HG02884 (cell line): Measurements from ENCODE around the gene PLCL2.
"Not testable (repeated sequence)": the region's sequence is repeated elsewhere in the genome, so short reads cannot be mapped to it uniquely, and the experiment has no call there.

Experiments used
- ATAC-seq: cut with Tn5 transposase; IDR thresholded peaks from one replicate; pipeline ENCODE4 v1.9.1; 2021; ENCODE audit warnings: mild to moderate bottlenecking, moderate library complexity; ENCODE audit not compliant: unreplicated experiment

Gene PLCL2

GRCh38 chr3:17106801-17107200 is 222.0 kb downstream of the PLCL2 start:
- ATAC-seq, result not testable (repeated sequence)

- peak; percentile 71 for ATAC-seq
Observed at GRCh38 chr3:17110660-17111396, 226.1 kb downstream of the PLCL2 start.

- ATAC-seq, result no peak
Observed at GRCh38 chr3:17111586-17111985, 226.8 kb downstream of the PLCL2 start.

- no peak for ATAC-seq
Observed at GRCh38 chr3:17115186-17115585, 230.4 kb downstream of the PLCL2 start.

- ATAC-seq, result no peak
Observed at GRCh38 chr3:17116007-17116600, 231.3 kb downstream of the PLCL2 start.

GRCh38 chr3:17118771-17119170 is 234.0 kb downstream of the PLCL2 start:
- ATAC-seq, result no peak

GRCh38 chr3:17119201-17120072 is 234.7 kb downstream of the PLCL2 start:
- no peak for ATAC-seq

GRCh38 chr3:17120115-17120514 is 235.4 kb downstream of the PLCL2 start:
- no peak for ATAC-seq

GRCh38 chr3:17121336-17121735 is 236.6 kb downstream of the PLCL2 start:
- ATAC-seq, result no peak

GRCh38 chr3:17122758-17123157 is 238.0 kb downstream of the PLCL2 start:
- ATAC-seq, result no peak

- ATAC-seq, result no peak
Observed at GRCh38 chr3:17125738-17126442, 241.1 kb downstream of the PLCL2 start.

- ATAC-seq, result not testable (repeated sequence)
Observed at GRCh38 chr3:17128671-17129070, 243.9 kb downstream of the PLCL2 start.

GRCh38 chr3:17129556-17129955 is 244.8 kb downstream of the PLCL2 start:
- ATAC-seq, result no peak

GRCh38 chr3:17130956-17131355 is 246.2 kb downstream of the PLCL2 start:
- ATAC-seq, result no peak

GRCh38 chr3:17132286-17133115 is 247.7 kb downstream of the PLCL2 start:
- no peak for ATAC-seq

- no peak for ATAC-seq
Observed at GRCh38 chr3:17133632-17134545, 249.1 kb downstream of the PLCL2 start.

GRCh38 chr3:17135696-17136095 is 250.9 kb downstream of the PLCL2 start:
- no peak for ATAC-seq

GRCh38 chr3:17136136-17136721 is 251.5 kb downstream of the PLCL2 start:
- ATAC-seq, result no peak

GRCh38 chr3:17137321-17137826 is 252.6 kb downstream of the PLCL2 start:
- ATAC-seq, result no peak
